ENCODE data around the gene GABRG3. TPM values are rescaled to one million over a fixed set of nuclear protein-coding genes. Genes with fewer than 3 reads are reported as not detected.

The GABRG3 gene
- total RNA-seq, 3 donors from 2014 or later (not counting 1 experiment from before 2014, with no cell fraction given), result not detected

DNA sequence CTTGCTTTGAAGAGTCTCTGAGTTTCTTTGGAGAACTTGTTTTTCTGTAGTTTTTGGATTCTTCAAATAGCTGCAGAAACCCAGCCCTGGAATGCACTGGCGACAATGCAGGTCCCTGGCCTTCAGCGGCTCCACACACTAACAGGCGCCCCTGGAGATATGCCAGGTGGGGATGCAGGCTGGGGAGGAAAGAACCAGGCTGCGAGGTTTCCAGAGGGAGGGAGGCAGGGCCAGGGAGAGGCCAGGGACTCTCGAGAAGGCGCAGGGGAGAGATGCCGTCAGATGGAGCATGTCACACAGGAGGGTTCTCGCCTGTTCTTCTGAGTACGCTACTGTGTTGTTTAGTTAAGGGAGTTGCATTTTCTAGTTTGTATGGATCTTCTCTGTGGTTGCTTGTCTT is 283.1 kb downstream of the GABRG3 start:
- Histone ChIP-seq H3K27ac (ENCODE audit: low read length) (no peak overlapping the region), H3K4me3 (ENCODE audit: low read length) (no peak overlapping the region), H3K9me3 (ENCODE audit: control insufficient read depth, insufficient read depth, low read length) (no peaks in the 10 kb centered on the region), H3K4me1 (ENCODE audit: control insufficient read depth, insufficient read depth, low read length) (no peaks in the 10 kb centered on the region), H3K27me3 (ENCODE audit: control insufficient read depth, insufficient read depth, low read length) (no peaks in the 10 kb centered on the region), H3K36me3 (ENCODE audit: control insufficient read depth, insufficient read depth, low read length) (no peaks in the 10 kb centered on the region)
- Mint-ChIP-seq H3K27ac (no peak overlapping the region), H3K4me3 (no peak overlapping the region), H3K27me3 (ENCODE audit: low read depth in 2 of 2) (no peaks in the 10 kb centered on the region), H3K36me3 (no peaks in the 10 kb centered on the region), H3K4me1 (no peaks in the 10 kb centered on the region), H3K9me3 (peaks cover 6 to 9% of the 10 kb centered on the region in 2 donors)
- DNase-seq (no peak), ATAC-seq (no peak)
- intact Hi-C loops (cut with micrococcal nuclease), result no loop called here
- TF ChIP-seq CTCF (IDR thresholded peaks at IDR 0.05), result no peak
- WGBS (ENCODE audit: insufficient coverage), result 86% methylated on average over 9 of the region's 9 CpGs

GRCh38 chr15:27254801-27255200 is 283.8 kb downstream of the GABRG3 start:
- Mint-ChIP-seq H3K36me3 (peaks cover 6% of the 10 kb centered on the region), H3K4me1 (no peaks in the 10 kb centered on the region), H3K4me3 (no peak overlapping the region), H3K27ac (no peak overlapping the region), H3K27me3 (ENCODE audit: low read depth in 2 of 2) (no peaks in the 10 kb centered on the region), H3K9me3 (peaks cover 6 to 9% of the 10 kb centered on the region in 2 donors)
- Histone ChIP-seq H3K4me1 (ENCODE audit: control insufficient read depth, insufficient read depth, low read length) (no peaks in the 10 kb centered on the region), H3K4me3 (ENCODE audit: low read length) (no peak overlapping the region), H3K36me3 (ENCODE audit: control insufficient read depth, insufficient read depth, low read length) (no peaks in the 10 kb centered on the region), H3K27me3 (ENCODE audit: control insufficient read depth, insufficient read depth, low read length) (no peaks in the 10 kb centered on the region), H3K9me3 (ENCODE audit: control insufficient read depth, insufficient read depth, low read length) (no peaks in the 10 kb centered on the region), H3K27ac (ENCODE audit: low read length) (no peak overlapping the region)
- no peak for TF ChIP-seq CTCF (IDR thresholded peaks at IDR 0.05)
- intact Hi-C loops (cut with micrococcal nuclease), result no loop called here
- 79% methylated on average over 3 of the region's 3 CpGs for WGBS (ENCODE audit: insufficient coverage)
- DNase-seq (no peak), ATAC-seq (no peak)

DNA sequence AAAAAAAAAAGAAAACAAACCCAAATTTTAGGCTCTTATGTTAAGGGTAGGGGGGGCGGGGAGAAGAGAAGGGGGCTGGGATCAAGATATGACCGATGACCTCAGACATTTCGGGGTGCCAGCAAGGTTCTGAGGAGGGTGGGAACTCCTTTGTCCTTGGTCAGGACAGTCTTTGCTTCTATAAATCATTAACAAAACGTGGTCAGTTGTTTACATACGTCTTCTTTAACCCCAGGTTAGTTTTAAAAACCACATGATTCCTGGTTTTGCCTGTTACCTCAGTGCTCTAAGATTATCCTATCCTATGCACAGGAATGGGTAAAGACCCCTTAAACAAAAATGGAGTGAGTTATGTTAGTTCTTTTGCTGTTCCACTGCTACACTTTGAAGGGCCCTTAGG is 285.5 kb downstream of the GABRG3 start:
- Histone ChIP-seq H3K27ac (ENCODE audit: low read length) (no peak overlapping the region), H3K36me3 (ENCODE audit: control insufficient read depth, insufficient read depth, low read length) (no peaks in the 10 kb centered on the region), H3K4me1 (ENCODE audit: control insufficient read depth, insufficient read depth, low read length) (no peaks in the 10 kb centered on the region), H3K9me3 (ENCODE audit: control insufficient read depth, insufficient read depth, low read length) (peaks cover 3% of the 10 kb centered on the region), H3K27me3 (ENCODE audit: control insufficient read depth, insufficient read depth, low read length) (no peaks in the 10 kb centered on the region), H3K4me3 (ENCODE audit: low read length) (no peak overlapping the region)
- Mint-ChIP-seq H3K9me3 (peaks cover 14% of the 10 kb centered on the region in 2 donors), H3K27ac (no peak overlapping the region), H3K27me3 (ENCODE audit: low read depth in 2 of 2) (no peaks in the 10 kb centered on the region), H3K36me3 (peaks cover 6% of the 10 kb centered on the region), H3K4me1 (no peaks in the 10 kb centered on the region), H3K4me3 (no peak overlapping the region)
- no peak for TF ChIP-seq CTCF (IDR thresholded peaks at IDR 0.05)
- WGBS (ENCODE audit: insufficient coverage), result 74% methylated on average over 5 of the region's 5 CpGs
- DNase-seq (no peak), ATAC-seq (no peak)
- intact Hi-C loops (cut with micrococcal nuclease), result no loop called here

- peaks cover 6% of the 10 kb centered on the region for H3K36me3 Mint-ChIP-seq
- no peak for TF ChIP-seq CTCF (IDR thresholded peaks at IDR 0.05)
- ATAC-seq (no peak), DNase-seq (no peak)
- no peak overlapping the region for H3K4me3 Mint-ChIP-seq
- H3K27me3 ChIP-seq (ENCODE audit: control insufficient read depth, insufficient read depth, low read length), result no peaks in the 10 kb centered on the region
- H3K4me3 ChIP-seq (ENCODE audit: low read length), result no peak overlapping the region
- no peak overlapping the region for H3K27ac ChIP-seq (ENCODE audit: low read length)
- 51% methylated on average over 4 of the region's 4 CpGs for WGBS (ENCODE audit: insufficient coverage)
- no peaks in the 10 kb centered on the region for H3K4me1 ChIP-seq (ENCODE audit: control insufficient read depth, insufficient read depth, low read length)
- H3K4me1 Mint-ChIP-seq, result no peaks in the 10 kb centered on the region
- H3K36me3 ChIP-seq (ENCODE audit: control insufficient read depth, insufficient read depth, low read length), result no peaks in the 10 kb centered on the region
- H3K27ac Mint-ChIP-seq, result no peak overlapping the region
- H3K9me3 ChIP-seq (ENCODE audit: control insufficient read depth, insufficient read depth, low read length), result peaks cover 3% of the 10 kb centered on the region
- H3K27me3 Mint-ChIP-seq (ENCODE audit: low read depth in 2 of 2), result no peaks in the 10 kb centered on the region
- peaks cover 18% of the 10 kb centered on the region in 2 donors for H3K9me3 Mint-ChIP-seq
- intact Hi-C loops (cut with micrococcal nuclease), result no loop called here
Measured at GRCh38 chr15:27258287-27258686, 287.3 kb downstream of the GABRG3 start.
